RWPE2 (cell line): ENCODE measurements around the gene BCL6.

Experiments
- ATAC-seq: fragments of 200-7000 bp; cut with Tn5 transposase; 3 replicates; pipeline ENCODE4 v1.9.1; 2021; ENCODE audit warnings: low read depth
- DNase-seq: peaks from one replicate; pipeline ENCODE4 v3.0.0-alpha.2; 2020; ENCODE audit warnings: low spot score
- H3K27ac ChIP-seq: fragments of 450-650 bp; 2 replicates; pipeline ENCODE4 v1.5.1; 2017; ENCODE audit warnings: mild to moderate bottlenecking; ENCODE audit not compliant: poor library complexity, severe bottlenecking
- H3K27me3 ChIP-seq: fragments of 250-450 bp; sonication (Bioruptor Pico); 2 replicates; pipeline ENCODE4 v1.5.1; 2021; ENCODE audit warnings: mild to moderate bottlenecking, moderate library complexity; ENCODE audit not compliant: insufficient read depth, poor library complexity, severe bottlenecking
- H3K36me3 ChIP-seq: fragments of 250-450 bp; sonication (Bioruptor Pico); 2 replicates; pipeline ENCODE4 v1.5.1; 2020; ENCODE audit warnings: low read depth, mild to moderate bottlenecking, moderate library complexity
- H3K4me1 ChIP-seq: fragments of 250-450 bp; sonication (Bioruptor Pico); 2 replicates; pipeline ENCODE4 v1.5.1; 2021; ENCODE audit warnings: mild to moderate bottlenecking, moderate library complexity; ENCODE audit not compliant: insufficient read depth, poor library complexity, severe bottlenecking
- H3K4me3 ChIP-seq: fragments of 250-450 bp; sonication (Bioruptor Pico); 2 replicates; pipeline ENCODE4 v1.5.1; 2021; ENCODE audit warnings: mild to moderate bottlenecking, moderate library complexity; ENCODE audit not compliant: severe bottlenecking
- H3K9me3 ChIP-seq: fragments of 250-450 bp; sonication (Bioruptor Pico); 2 replicates; pipeline ENCODE4 v1.5.1; 2021; ENCODE audit warnings: mild to moderate bottlenecking, moderate library complexity; ENCODE audit not compliant: severe bottlenecking
- CTCF ChIP-seq: fragments of 450-650 bp; IDR thresholded peaks from one replicate; pipeline ENCODE4 v1.5.1; 2017; ENCODE audit warnings: mild to moderate bottlenecking, moderate library complexity; ENCODE audit not compliant: poor library complexity, severe bottlenecking

The BCL6 gene

GRCh38 chr3:187745201-187746058 lies at the start of gene BCL6:
Gene BCL6, minus strand, starts transcription at chr3:187745468. Its CDS starts 11,775 bp downstream, at chr3:187733693.
- no peak for TF ChIP-seq CTCF
- Histone ChIP-seq H3K4me3 (peak within 1 kb of the TSS; percentile 48), H3K9me3 (no peaks in the 10 kb centered on the region), H3K27ac (peak within 1 kb of the TSS; percentile 74), H3K27me3 (no peaks in the 10 kb centered on the region), H3K4me1 (peaks cover 18% of the 10 kb centered on the region), H3K36me3 (no peaks in the 10 kb centered on the region)
- peak; percentile 50 for ATAC-seq
- peak; percentile 85 for DNase-seq

DNA sequence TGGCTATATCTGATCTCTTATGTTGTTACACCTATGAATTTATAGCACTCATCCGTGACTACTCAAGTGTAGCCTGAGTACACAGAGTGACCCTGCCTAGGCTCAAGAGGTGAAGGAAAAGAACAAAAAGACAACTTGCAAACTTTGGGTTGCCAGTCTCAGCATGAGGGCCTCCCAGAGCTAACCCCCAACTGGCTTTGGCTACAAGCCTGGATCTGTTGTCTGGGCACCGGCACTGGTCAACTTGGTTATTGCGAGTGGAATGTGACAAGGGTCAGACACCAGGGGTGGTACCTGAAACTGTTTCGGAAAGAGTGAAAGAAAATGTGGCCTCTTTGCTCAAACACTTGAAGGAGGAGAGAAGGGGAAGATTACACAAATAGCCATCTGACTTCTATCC lies 49.5 kb upstream of the BCL6 start:
- no peaks in the 10 kb centered on the region for H3K27me3 ChIP-seq
- H3K9me3 ChIP-seq: no peaks in the 10 kb centered on the region
- no peak for TF ChIP-seq CTCF
- no peak overlapping the region for H3K27ac ChIP-seq
- no peak overlapping the region for H3K4me3 ChIP-seq
- ATAC-seq (no peak), DNase-seq (no peak)
- H3K36me3 ChIP-seq: no peaks in the 10 kb centered on the region
- H3K4me1 ChIP-seq: no peaks in the 10 kb centered on the region

GRCh38 chr3:187793618-187794017 lies 48.4 kb upstream of the BCL6 start:
- Histone ChIP-seq H3K36me3 (no peaks in the 10 kb centered on the region), H3K27ac (no peak overlapping the region), H3K27me3 (no peaks in the 10 kb centered on the region), H3K4me3 (no peak overlapping the region), H3K4me1 (no peaks in the 10 kb centered on the region), H3K9me3 (no peaks in the 10 kb centered on the region)
- TF ChIP-seq CTCF: no peak
- no peak for ATAC-seq
- DNase-seq: no peak

DNA sequence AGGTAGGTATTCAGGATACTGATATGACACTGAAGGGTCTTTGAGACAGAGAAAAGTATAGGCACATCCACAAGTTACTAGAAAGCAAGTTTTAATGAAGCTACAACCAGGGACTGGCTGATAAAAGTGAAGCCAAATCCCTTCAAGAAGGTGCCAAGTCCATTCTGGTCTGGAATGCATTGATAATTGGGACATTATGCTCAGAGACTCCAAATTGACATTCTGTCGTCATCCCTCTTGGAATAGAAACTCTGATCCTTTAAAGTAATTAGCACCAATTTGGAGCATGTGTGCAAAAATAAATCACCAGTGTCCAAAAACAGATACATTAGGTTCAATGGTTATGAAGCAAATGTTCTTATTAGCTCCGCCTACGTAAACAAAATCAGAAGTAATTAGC lies 47.3 kb upstream of the BCL6 start:
- H3K4me1 ChIP-seq: no peaks in the 10 kb centered on the region
- no peaks in the 10 kb centered on the region for H3K36me3 ChIP-seq
- H3K27ac ChIP-seq: no peak overlapping the region
- H3K9me3 ChIP-seq: no peaks in the 10 kb centered on the region
- no peak for TF ChIP-seq CTCF
- no peak for DNase-seq
- no peak for ATAC-seq
- no peak overlapping the region for H3K4me3 ChIP-seq
- no peaks in the 10 kb centered on the region for H3K27me3 ChIP-seq

DNA sequence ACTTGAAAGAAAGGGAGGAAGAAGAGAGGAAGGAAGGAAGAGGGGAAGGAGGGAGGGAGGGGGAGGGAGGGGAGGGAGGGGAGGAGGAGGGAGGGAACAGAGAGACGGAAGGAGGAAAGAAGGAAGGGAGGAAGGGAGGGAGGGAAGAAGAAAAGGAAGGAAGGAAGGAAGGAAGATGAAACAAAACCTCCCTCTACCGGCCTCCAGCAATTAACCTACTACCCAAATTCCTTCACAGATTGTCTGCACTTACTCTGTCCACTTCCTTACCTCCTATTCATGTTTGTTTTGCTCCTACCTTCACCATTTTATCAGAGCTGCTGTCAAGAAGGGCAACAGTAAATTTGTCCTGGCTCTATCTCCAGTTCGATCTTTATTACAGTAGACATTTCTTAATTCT lies 44.6 kb upstream of the BCL6 start:
- Histone ChIP-seq H3K4me1 (no peaks in the 10 kb centered on the region), H3K27me3 (no peaks in the 10 kb centered on the region), H3K4me3 (no peak overlapping the region), H3K36me3 (no peaks in the 10 kb centered on the region), H3K9me3 (no peaks in the 10 kb centered on the region), H3K27ac (no peak overlapping the region)
- no peak for TF ChIP-seq CTCF
- ATAC-seq (no peak), DNase-seq (no peak)
